H9 (cell line): Measurements from ENCODE around the gene PCDHGB1. TPM values are rescaled to one million over a fixed set of nuclear protein-coding genes. Genes with fewer than 3 reads are reported as not detected.
A peak's percentile ranks its signal among the peaks of the same experiment; 100 is the strongest.

Source experiments
- DNase-seq: peaks from one replicate; pipeline ENCODE4 v3.0.0-alpha.2; 2017
- H2AFZ ChIP-seq: one replicate; pipeline ENCODE4 v1.6.1; 2013; ENCODE audit warnings: mild to moderate bottlenecking, low read length, control low read depth, moderate library complexity
- H2AK5ac ChIP-seq: 2 replicates; pipeline ENCODE4 v1.6.1; 2013; ENCODE audit warnings: low read length, control low read depth, mixed read lengths; ENCODE audit not compliant: insufficient read length
- H2BK120ac ChIP-seq: one replicate; pipeline ENCODE4 v1.6.1; 2013; ENCODE audit warnings: low read depth, mild to moderate bottlenecking, low read length, control low read depth, inconsistent platforms; ENCODE audit not compliant: poor library complexity, severe bottlenecking
- H2BK12ac ChIP-seq: 2 replicates; pipeline ENCODE4 v1.6.1; 2013; ENCODE audit warnings: low read length, control low read depth, mixed read lengths, low read depth; ENCODE audit not compliant: insufficient read length
- H2BK15ac ChIP-seq: 2 replicates; pipeline ENCODE4 v1.6.1; 2013; ENCODE audit warnings: low read depth, low read length, control low read depth
- H2BK20ac ChIP-seq: one replicate; pipeline ENCODE4 v1.6.1; 2013; ENCODE audit warnings: low read depth, mild to moderate bottlenecking, low read length, control low read depth, inconsistent platforms; ENCODE audit not compliant: poor library complexity, severe bottlenecking
- H2BK5ac ChIP-seq: 2 replicates; pipeline ENCODE4 v1.6.1; 2013; ENCODE audit warnings: low read length, control low read depth, mixed read lengths; ENCODE audit not compliant: insufficient read length
- H3K14ac ChIP-seq: 2 replicates; pipeline ENCODE4 v1.6.1; 2013; ENCODE audit warnings: low read length, control low read depth; ENCODE audit not compliant: insufficient read depth
- H3K18ac ChIP-seq: 2 replicates; pipeline ENCODE4 v1.6.1; 2013; ENCODE audit warnings: low read depth, mild to moderate bottlenecking, mixed read lengths, low read length, control low read depth; ENCODE audit not compliant: insufficient read length
- H3K23ac ChIP-seq: 2 replicates; pipeline ENCODE4 v1.6.1; 2013; ENCODE audit warnings: low read length, control low read depth, mixed read lengths, low read depth; ENCODE audit not compliant: insufficient read length
- H3K23me2 ChIP-seq: 2 replicates; pipeline ENCODE4 v1.6.1; 2013; ENCODE audit warnings: low read depth, mild to moderate bottlenecking, mixed read lengths, low read length, control low read depth; ENCODE audit not compliant: insufficient read length, poor library complexity, severe bottlenecking
- H3K27ac ChIP-seq: 2 replicates; pipeline ENCODE4 v1.5.1; 2013; ENCODE audit warnings: low read length, control low read depth, mixed read lengths, low read depth; ENCODE audit not compliant: insufficient read length
- H3K27me3 ChIP-seq: 2 replicates; pipeline ENCODE4 v1.6.1; 2013; ENCODE audit warnings: low read length, control low read depth, inconsistent platforms; ENCODE audit not compliant: insufficient read depth
- H3K4ac ChIP-seq: 2 replicates; pipeline ENCODE4 v1.6.1; 2013; ENCODE audit warnings: low read depth, mild to moderate bottlenecking, control low read depth, inconsistent platforms, low read length, moderate library complexity
- H3K4me1 ChIP-seq: 2 replicates; pipeline ENCODE4 v1.6.1; 2013; ENCODE audit warnings: low read length, control low read depth, inconsistent platforms; ENCODE audit not compliant: insufficient read depth
- H3K4me2 ChIP-seq: 2 replicates; pipeline ENCODE4 v1.6.1; 2013; ENCODE audit warnings: low read length, control low read depth, mixed read lengths; ENCODE audit not compliant: insufficient read length, insufficient read depth
- H3K56ac ChIP-seq: 2 replicates; pipeline ENCODE4 v1.6.1; 2013; ENCODE audit warnings: low read depth, mild to moderate bottlenecking, mixed read lengths, low read length, control low read depth; ENCODE audit not compliant: insufficient read length
- H3K79me1 ChIP-seq: 2 replicates; pipeline ENCODE4 v1.6.1; 2013; ENCODE audit warnings: low read depth, mild to moderate bottlenecking, moderate library complexity, low read length, control low read depth, inconsistent platforms; ENCODE audit not compliant: insufficient read depth, poor library complexity, severe bottlenecking
- H3K79me2 ChIP-seq: 2 replicates; pipeline ENCODE4 v1.6.1; 2013; ENCODE audit warnings: low read length, control low read depth, inconsistent platforms; ENCODE audit not compliant: insufficient read depth
- H3K9ac ChIP-seq: 2 replicates; pipeline ENCODE4 v1.6.1; 2013; ENCODE audit warnings: low read length, control low read depth, mixed read lengths; ENCODE audit not compliant: insufficient read length; ENCODE audit errors: extremely low read depth
- H3K9me3 ChIP-seq: one replicate; pipeline ENCODE4 v1.6.1; 2013; ENCODE audit warnings: low read depth, low read length, inconsistent platforms; ENCODE audit not compliant: control insufficient read depth
- H3T11ph ChIP-seq: one replicate; pipeline ENCODE4 v1.6.1; 2013; ENCODE audit warnings: mild to moderate bottlenecking, low read length, control low read depth, inconsistent platforms
- H4K20me1 ChIP-seq: one replicate; pipeline ENCODE4 v1.6.1; 2013; ENCODE audit not compliant: control insufficient read depth, insufficient read length, insufficient read depth
- H4K5ac ChIP-seq: 2 replicates; pipeline ENCODE4 v1.6.1; 2013; ENCODE audit warnings: low read depth, mild to moderate bottlenecking, mixed read lengths, low read length, control low read depth; ENCODE audit not compliant: insufficient read length
- H4K8ac ChIP-seq: replicated peaks from 2 replicates; pipeline ENCODE4 v1.6.1; 2013; ENCODE audit warnings: low read length, control low read depth, mixed read lengths, low read depth; ENCODE audit not compliant: insufficient read length
- H4K91ac ChIP-seq: 2 replicates; pipeline ENCODE4 v1.6.1; 2013; ENCODE audit warnings: low read depth, mild to moderate bottlenecking, moderate library complexity, mixed read lengths, low read length, control low read depth; ENCODE audit not compliant: insufficient read length
- H3K27ac Mint-ChIP-seq, 3 experiments: 2 replicates in 2 of 3; 3 replicates in 1 of 3; pipeline ENCODE4 v1.8.0; 2020 to 2021; ENCODE audit warnings: mixed read lengths in 3 of 3, mild to moderate bottlenecking in 1 of 3, moderate library complexity in 1 of 3
- H3K27me3 Mint-ChIP-seq: 2 replicates; pipeline ENCODE4 v1.8.0; 2021; ENCODE audit warnings: low read depth, mild to moderate bottlenecking, moderate library complexity, mixed read lengths
- H3K36me3 Mint-ChIP-seq, 3 experiments: 2 replicates in 2 of 3; 3 replicates in 1 of 3; pipeline ENCODE4 v1.8.0; 2020 to 2021; ENCODE audit warnings: low read depth in 3 of 3, mixed read lengths in 3 of 3; ENCODE audit not compliant: insufficient read depth in 1 of 3
- H3K4me1 Mint-ChIP-seq, 2 experiments: 2 replicates each; pipeline ENCODE4 v1.8.0; 2020; ENCODE audit warnings: mixed read lengths in 2 of 2
- H3K4me3 Mint-ChIP-seq, 2 experiments: 2 replicates in 1 of 2; 3 replicates in 1 of 2; pipeline ENCODE4 v1.8.0; 2020 to 2021; ENCODE audit warnings: mild to moderate bottlenecking in 2 of 2, mixed read lengths in 2 of 2, moderate library complexity in 1 of 2
- H3K9me3 Mint-ChIP-seq, 2 experiments: 2 replicates in 1 of 2; 3 replicates in 1 of 2; pipeline ENCODE4 v1.8.0; 2020; ENCODE audit warnings: mild to moderate bottlenecking in 2 of 2, mixed read lengths in 2 of 2, moderate library complexity in 1 of 2
- CTCF ChIP-seq: fragments of 200-600 bp; sonication (generic); conservative IDR thresholded peaks from 3 replicates; pipeline ENCODE4 v1.8.0; 2021; ENCODE audit warnings: antibody characterized with exemption, mild to moderate bottlenecking
- WGBS: extraction: QIAGEN DNeasy Blood & Tissue Kit; methylation state at CpG from one replicate; pipeline ENCODE4 v1.1.7; 2013; ENCODE audit warnings: missing lambda C conversion rate, low lambda C conversion rate, mixed read lengths; ENCODE audit not compliant: insufficient read length; ENCODE audit errors: extremely low coverage; 5-methylcytosine and 5-hydroxymethylcytosine counted together
- total RNA-seq: library from RNA; stranded (reverse); gene quantifications from 2 replicates; pipeline ENCODE4 v1.2.1, GENCODE V29; 2021

The PCDHGB1 gene
- total RNA-seq, 1 experiment from 2014 or later = 5.0 TPM

- no peak within 1 kb of the TSS for H3K27ac ChIP-seq
- H4K8ac ChIP-seq = no peak within 1 kb of the TSS
- H3K9me3 Mint-ChIP-seq = peaks cover 65 to 77% of the 10 kb centered on the region in 2 experiments
- H3K56ac ChIP-seq = no peak within 1 kb of the TSS
- DNase-seq = no peak
- H3K27ac Mint-ChIP-seq = no peak within 1 kb of the TSS
- H2AFZ ChIP-seq = peak within 1 kb of the TSS; percentile 35
- peak; percentile 66 for TF ChIP-seq CTCF
- H3K27me3 Mint-ChIP-seq = peaks cover 9% of the 10 kb centered on the region
- H3K4me3 Mint-ChIP-seq = peak within 1 kb of the TSS in 1 of 2 experiments; percentile 44; a peak in 1 of 5 replicates
- H3K79me2 ChIP-seq = no peaks in the 10 kb centered on the region
- no peak within 1 kb of the TSS for H2BK5ac ChIP-seq
- H3K23ac ChIP-seq = no peak within 1 kb of the TSS
- WGBS = no CpG with 5 or more reads among the region's 9 CpGs
- no peak within 1 kb of the TSS for H2BK15ac ChIP-seq
- no peaks in the 10 kb centered on the region for H3K79me1 ChIP-seq
- H2BK120ac ChIP-seq = no peak within 1 kb of the TSS
- peaks cover 25% of the 10 kb centered on the region for H3K9me3 ChIP-seq
- no peak within 1 kb of the TSS for H3K4me2 ChIP-seq
- H3K23me2 ChIP-seq = no peaks in the 10 kb centered on the region
- no peak within 1 kb of the TSS for H3K9ac ChIP-seq
- H3K27me3 ChIP-seq = no peaks in the 10 kb centered on the region
- no peak within 1 kb of the TSS for H2BK12ac ChIP-seq
- H3K18ac ChIP-seq = no peak within 1 kb of the TSS
- H4K5ac ChIP-seq = no peak within 1 kb of the TSS
- no peak within 1 kb of the TSS for H2BK20ac ChIP-seq
- peaks cover 17 to 52% (median 33%) of the 10 kb centered on the region in 3 experiments for H3K36me3 Mint-ChIP-seq
- H2AK5ac ChIP-seq = no peak within 1 kb of the TSS
- H4K20me1 ChIP-seq = no peaks in the 10 kb centered on the region
- peaks cover 2 to 4% of the 10 kb centered on the region in 2 experiments; a peak in 2 of 4 replicates for H3K4me1 Mint-ChIP-seq
- H3K4me1 ChIP-seq = no peaks in the 10 kb centered on the region
- H3K14ac ChIP-seq = no peak within 1 kb of the TSS
- H3T11ph ChIP-seq = no peak within 1 kb of the TSS
- H3K4ac ChIP-seq = no peak within 1 kb of the TSS
- H4K91ac ChIP-seq = no peak within 1 kb of the TSS
These were observed 6.5 kb upstream of the PCDHGB1 start, which contains the start of gene PCDHGA3 for GRCh38 chr5:141343242-141343952. TSS of gene PCDHGA3 (plus strand) at chr5:141343829. CDS start at chr5:141344034, 205 bp downstream.
